Effector CD8-positive, alpha-beta T cell (primary cell): ENCODE data around the gene FMO5.
A peak's percentile ranks its signal among the peaks of the same experiment; 100 is the strongest.
"Not testable (repeated sequence)": the region's sequence is repeated elsewhere in the genome, so short reads cannot be mapped to it uniquely, and the experiment has no call there.

Source experiments
- DNase-seq: peaks from one replicate; lab custom pipeline; 2025; lab: John Stamatoyannopoulos, UW

FMO5 gene

DNA sequence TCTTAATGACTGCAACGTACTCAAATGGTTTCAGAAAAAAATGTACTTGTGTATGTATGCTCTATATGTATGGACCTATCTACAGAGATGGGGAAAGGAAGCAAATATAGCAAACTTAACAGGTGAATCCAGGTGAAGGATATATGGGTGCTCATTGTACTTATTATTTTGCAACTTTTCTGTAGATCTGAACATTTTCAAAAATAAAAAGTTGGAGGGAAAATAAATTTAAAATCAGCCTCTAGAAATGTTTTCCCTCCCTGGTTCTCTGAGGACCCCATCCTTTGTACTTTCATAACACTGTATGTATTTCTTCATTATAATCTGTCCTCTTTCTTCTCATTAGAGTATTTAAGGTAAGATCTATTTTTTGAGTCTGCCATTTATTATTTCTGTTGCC, 17.9 kb downstream of the FMO5 start:
- no peak for DNase-seq

DNA sequence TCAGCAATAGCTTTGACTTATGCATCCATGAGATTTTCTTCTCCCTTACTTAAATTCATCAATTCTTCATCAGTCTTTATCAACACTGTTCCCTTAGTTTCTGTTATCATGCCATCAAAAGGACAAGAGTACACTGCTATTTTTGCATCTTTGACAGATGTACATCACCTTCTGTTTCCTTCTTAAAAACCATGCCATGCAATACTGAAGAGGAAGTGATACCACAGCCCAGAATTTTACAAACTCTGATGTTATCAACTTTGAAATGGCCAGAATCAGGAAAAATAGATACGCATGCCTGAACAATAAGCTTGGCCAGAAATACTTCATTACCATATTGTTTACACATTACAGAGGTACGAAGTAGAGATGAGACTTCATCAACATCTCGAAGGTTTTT, 21.1 kb downstream of the FMO5 start:
- no peak for DNase-seq

DNA sequence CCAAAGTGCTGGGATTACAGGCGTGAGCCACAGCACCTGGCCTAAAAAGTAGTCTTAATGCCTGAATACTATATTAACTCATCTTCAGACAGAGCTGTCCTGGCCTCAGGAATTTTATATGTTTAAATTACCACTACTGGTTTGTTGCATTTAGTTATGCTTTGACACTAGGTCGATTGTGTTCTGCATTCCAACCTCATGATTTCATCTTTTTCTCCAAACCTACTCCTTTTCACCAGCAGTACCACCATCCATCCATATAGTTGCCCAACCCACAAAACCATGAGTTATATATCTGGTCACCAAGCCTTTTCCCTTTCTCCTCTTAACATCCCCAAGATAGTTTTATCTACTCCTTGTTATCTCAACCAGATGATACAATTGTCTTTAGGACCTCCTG, 22.6 kb downstream of the FMO5 start:
- DNase-seq = no peak

DNA sequence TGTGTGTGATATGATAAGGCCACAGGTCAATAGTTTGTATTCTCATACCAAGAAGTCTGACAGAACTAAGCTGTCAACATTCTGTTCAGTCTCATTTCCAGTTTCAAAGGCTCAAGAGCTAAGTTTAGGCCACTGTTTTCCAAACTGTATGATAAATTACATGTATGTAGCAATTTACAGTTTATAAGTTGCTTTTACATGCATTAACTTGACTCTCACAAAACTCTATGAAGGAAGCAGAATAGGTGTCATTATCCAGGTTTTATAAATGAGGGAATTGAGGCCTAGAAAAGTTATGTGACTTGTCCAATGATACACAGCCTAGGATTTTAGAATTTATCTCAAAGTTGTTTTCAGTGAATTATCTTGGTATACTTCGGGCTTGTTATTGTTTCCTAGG, 23.4 kb downstream of the FMO5 start:
- no peak for DNase-seq

DNA sequence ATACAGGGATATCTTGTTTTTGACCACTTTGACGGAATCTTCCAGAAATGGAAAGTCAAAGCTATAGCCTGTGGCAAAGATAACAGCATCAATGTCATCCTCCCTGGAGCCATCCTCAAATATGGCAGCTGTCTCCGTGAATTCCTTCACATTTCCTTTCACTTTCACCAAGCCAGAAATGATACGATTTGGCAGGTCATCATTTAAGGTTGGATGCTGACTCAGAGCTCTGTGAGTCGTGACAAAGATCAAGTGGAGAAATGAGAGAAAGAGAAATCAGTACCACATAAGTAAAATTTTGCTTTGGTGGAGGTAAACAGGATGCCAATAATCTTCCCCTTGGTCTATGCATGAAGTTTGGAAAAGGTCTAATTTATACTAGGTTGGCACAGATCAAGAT, 23.9 kb downstream of the FMO5 start:
- no peak for DNase-seq

GRCh38 chr1:147197324-147197723, 27.8 kb downstream of the FMO5 start:
- DNase-seq = not testable (repeated sequence)

GRCh38 chr1:147189514-147189913, 35.6 kb downstream of the FMO5 start:
- DNase-seq = no peak

DNA sequence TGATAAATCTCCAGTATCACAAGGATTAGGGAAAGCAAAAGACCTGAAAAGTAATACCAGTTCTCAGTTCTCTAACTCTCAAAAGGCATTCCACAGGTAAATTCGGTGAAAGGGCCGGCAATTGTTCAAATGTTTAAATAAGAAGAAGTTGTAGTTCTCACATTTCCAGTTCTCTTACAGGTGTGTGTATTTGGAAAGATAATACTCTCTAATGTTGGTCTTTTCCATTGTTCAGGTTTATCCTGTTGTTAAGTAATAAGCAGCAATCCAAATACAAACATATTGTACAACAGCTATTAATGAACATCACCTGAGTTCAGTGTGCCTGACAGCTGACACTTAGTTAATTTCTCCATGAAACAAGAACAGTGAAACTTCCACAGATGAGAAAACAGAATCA, 39.7 kb downstream of the FMO5 start:
- DNase-seq = no peak

DNA sequence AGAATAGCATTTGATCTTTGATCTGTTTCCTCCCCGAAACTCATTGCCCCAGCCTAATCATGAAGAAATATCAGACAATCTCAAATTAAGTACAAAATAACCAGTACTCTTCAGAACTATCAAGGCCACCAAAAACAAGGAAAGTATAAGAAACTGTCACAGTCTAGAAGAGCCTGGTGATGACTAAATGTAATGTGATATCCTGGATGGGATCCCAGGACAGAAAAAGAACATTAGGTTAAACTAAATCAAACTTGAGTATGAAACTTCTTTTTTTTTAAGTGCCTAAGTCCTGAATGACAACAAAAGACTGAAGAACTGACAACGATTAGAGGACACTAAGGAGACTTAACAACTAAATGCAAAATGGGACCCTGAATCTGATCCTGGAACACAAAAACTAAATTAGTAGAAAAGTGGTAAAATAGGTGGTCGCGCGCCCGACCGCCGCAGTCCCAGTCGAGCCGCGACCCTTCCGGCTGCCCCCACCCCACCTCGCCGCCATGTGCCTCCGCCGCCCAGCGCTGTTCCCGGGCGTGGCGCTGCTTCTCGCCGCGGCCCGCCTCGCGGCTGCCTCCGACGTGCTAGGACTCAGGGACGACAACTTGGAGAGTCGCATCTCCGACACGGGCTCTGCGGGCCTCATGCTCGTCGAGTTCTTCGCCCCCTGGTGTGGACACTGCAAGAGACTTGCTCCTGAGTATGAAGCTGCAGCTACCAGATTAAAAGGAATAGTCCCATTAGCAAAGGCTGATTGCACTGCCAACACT, 47.3 kb downstream of the FMO5 start:
- no peak for DNase-seq

- peak; percentile 67 for DNase-seq
Measured at GRCh38 chr1:147172168-147173016, 52.7 kb downstream of the FMO5 start, which contains the start of gene PRKAB2. TSS of gene PRKAB2 (minus strand) at chr1:147172470. CDS start at chr1:147172144, 326 bp downstream.

- DNase-seq = no peak
Measured at GRCh38 chr1:147171399-147172167, 53.6 kb downstream of the FMO5 start.

DNA sequence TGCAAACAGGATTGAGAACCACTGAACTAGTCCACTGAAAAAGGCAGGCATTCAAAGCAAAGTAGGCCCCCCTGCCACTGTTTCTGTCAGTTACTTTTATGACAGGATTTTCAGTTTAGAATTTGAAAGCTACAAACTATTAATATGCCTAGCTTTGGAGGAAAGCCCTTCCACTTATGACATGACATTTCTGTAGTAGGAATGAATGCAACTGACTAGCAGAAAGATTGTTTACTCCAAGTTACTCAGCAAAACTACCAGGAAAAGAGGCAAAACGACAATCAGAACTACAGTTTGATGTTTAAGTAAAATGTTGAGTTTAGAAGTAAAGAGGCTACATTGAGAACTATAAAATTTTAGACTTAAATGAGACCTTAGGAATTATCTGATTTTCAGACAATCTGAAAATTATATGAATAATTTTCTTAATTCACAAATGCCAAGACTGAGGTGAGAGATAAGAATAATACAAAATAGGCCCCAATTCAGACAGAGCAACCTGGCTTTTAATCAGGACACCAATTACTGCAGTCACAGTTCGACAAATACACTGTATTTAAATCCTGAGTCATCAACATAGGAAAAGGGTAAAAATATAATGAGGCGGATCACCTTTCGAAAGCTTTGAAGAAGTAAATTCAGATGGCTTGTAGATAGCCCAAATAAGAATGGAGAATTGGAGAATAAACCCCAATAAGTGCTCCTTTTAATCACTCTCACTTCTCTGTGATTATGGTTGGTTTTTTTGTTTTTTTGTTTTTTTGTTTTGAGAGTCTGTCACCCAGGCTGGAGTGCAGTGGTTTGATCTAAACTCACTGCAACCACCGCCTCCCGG, 55.1 kb downstream of the FMO5 start:
- no peak for DNase-seq

- DNase-seq = no peak
Measured at GRCh38 chr1:147169171-147169570, 56.0 kb downstream of the FMO5 start.

- no peak for DNase-seq
Measured at GRCh38 chr1:147168626-147169058, 56.5 kb downstream of the FMO5 start.

- no peak for DNase-seq
Measured at GRCh38 chr1:147167365-147167764, 57.8 kb downstream of the FMO5 start.

GRCh38 chr1:147163019-147163418, 62.1 kb downstream of the FMO5 start:
- no peak for DNase-seq

DNA sequence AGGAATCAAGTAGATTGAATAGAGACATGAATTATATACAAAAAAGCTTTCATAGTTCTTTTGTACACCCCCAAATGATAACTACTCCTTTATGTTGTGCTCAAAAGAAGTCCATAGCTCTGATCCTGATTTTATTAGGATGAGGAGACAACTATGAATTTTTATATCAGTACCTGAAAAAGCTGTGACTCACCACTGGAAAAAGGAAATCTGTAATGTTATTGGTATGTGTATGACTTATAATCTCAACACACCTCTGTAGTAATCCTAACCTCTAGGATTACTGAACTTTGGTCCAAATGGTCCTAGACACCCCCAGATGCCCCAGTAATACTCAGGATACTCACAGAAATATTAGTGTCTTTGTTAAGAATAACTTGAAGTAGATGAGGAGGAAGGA, 63.0 kb downstream of the FMO5 start:
- no peak for DNase-seq

DNA sequence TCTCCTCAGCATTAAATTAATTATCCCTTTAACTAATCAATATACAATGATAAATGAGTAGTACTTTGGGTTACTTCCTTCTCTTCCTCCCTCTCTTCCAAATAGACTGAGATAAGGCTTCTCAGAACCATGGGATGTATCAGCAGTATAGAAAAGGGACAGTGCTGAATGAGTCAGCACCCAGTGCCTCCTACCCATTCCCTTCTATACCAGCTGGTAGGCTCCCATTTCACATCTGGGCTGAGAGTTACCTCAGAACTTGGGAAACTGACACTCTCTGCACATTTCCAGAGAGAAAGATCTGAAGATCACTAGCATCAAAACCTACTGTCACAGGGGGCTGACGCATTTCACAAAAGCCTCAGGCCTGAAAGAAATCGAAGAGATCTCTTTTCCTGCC, 68.0 kb downstream of the FMO5 start:
- DNase-seq = not testable (repeated sequence)

DNA sequence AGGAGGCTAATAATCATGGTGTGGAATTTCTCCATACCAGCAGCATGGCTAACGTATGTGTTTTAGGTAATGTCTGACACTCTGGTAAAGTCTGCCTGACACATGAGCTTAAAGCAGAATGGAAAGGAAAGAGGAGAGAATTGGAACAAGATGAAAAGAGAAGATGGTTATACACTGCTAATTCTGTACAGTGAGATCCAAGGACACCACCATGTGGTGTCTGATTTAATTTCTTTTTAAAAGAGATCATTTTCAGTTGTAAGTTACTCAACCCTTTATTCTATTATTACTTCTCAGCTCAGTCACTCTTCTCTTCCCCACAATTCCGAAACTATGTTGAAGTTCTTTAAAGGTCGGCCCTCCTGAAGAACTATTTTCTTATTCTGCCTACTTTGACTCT, 68.5 kb downstream of the FMO5 start:
- no peak for DNase-seq

DNA sequence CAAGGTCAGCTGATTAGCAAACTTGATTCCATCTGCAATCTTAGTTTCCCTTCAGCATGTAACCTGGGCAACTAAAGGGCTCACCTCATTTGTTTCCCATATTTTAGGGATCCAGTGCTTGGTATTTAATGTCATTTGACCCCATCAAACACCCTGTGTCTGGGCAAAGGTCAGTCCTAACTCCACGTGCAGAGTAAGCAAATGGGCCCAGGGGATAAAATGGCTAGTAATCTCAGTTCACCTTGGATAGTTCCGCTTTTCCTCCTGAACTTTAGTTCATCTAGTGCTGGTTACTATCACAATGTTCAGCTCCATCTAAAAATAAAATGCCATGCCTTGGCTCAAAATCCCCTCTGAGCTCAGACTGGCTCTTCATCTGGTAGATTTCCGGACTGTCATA, 72.4 kb downstream of the FMO5 start:
- no peak for DNase-seq

DNA sequence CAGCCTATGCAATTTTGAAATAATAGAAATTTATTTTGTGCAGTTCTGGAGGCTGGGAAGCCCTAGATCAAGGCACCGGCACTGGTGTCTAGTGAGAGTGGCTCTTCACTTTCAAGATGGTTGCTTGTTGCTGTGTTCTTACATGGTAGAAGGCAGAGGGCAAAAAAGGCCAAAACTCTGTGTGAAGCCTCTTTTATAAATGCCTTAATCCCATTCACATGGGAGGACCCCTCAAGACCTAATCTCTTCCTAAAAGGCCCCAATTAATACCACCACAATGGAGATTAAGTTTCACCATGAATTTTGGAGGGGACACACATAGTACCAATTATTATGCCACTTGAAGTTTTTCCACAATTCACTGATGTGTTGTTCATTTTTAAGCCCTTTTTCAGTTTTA, 73.9 kb downstream of the FMO5 start:
- no peak for DNase-seq
